Measurements from ENCODE around the gene CTSH. TPM values are rescaled to one million over a fixed set of nuclear protein-coding genes. Genes with fewer than 3 reads are reported as not detected.
A peak's percentile ranks its signal among the peaks of the same experiment; 100 is the strongest.

The CTSH gene
- total RNA-seq, 2 donors from 2014 or later: 34.4 to 58.5 TPM

GRCh38 chr15:78955355-78955754, 10.5 kb upstream of the CTSH start:
- TF ChIP-seq, protein P1, sequence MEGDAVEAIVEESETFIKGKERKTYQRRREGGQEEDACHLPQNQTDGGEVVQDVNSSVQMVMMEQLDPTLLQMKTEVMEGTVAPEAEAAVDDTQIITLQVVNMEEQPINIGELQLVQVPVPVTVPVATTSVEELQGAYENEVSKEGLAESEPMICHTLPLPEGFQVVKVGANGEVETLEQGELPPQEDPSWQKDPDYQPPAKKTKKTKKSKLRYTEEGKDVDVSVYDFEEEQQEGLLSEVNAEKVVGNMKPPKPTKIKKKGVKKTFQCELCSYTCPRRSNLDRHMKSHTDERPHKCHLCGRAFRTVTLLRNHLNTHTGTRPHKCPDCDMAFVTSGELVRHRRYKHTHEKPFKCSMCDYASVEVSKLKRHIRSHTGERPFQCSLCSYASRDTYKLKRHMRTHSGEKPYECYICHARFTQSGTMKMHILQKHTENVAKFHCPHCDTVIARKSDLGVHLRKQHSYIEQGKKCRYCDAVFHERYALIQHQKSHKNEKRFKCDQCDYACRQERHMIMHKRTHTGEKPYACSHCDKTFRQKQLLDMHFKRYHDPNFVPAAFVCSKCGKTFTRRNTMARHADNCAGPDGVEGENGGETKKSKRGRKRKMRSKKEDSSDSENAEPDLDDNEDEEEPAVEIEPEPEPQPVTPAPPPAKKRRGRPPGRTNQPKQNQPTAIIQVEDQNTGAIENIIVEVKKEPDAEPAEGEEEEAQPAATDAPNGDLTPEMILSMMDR (IDR thresholded peaks at IDR 0.05): no peak

GRCh38 chr15:78951841-78952238, 7.0 kb upstream of the CTSH start:
- DNase-seq: no peak
- Histone ChIP-seq H3K36me3 (no peaks in the 10 kb centered on the region), H3K4me3 (no peak overlapping the region), H3K27me3 (no peaks in the 10 kb centered on the region), H3K9me3 (no peaks in the 10 kb centered on the region), H3K9ac (ENCODE audit: low read depth in 2 of 2, low read length in 2 of 2) (no peak overlapping the region), H3K27ac (no peak overlapping the region), H3K4me1 (no peaks in the 10 kb centered on the region)
- TF ChIP-seq, protein P1 (IDR thresholded peaks at IDR 0.05): no peak
- intact Hi-C loops (cut with DNase I): no loop called here

More at GRCh38 chr15:78955355-78955754, 10.5 kb upstream of the CTSH start:
- no peak overlapping the region for H3K27ac ChIP-seq
- no peak overlapping the region for H3K9ac ChIP-seq (ENCODE audit: low read depth in 2 of 2, low read length in 2 of 2)
- intact Hi-C loops (cut with DNase I): no loop called here
- no peak overlapping the region for H3K4me3 ChIP-seq
- H3K9me3 ChIP-seq: no peaks in the 10 kb centered on the region
- no peaks in the 10 kb centered on the region for H3K27me3 ChIP-seq
- no peaks in the 10 kb centered on the region for H3K4me1 ChIP-seq
- no peak for DNase-seq
- H3K36me3 ChIP-seq: no peaks in the 10 kb centered on the region

DNA sequence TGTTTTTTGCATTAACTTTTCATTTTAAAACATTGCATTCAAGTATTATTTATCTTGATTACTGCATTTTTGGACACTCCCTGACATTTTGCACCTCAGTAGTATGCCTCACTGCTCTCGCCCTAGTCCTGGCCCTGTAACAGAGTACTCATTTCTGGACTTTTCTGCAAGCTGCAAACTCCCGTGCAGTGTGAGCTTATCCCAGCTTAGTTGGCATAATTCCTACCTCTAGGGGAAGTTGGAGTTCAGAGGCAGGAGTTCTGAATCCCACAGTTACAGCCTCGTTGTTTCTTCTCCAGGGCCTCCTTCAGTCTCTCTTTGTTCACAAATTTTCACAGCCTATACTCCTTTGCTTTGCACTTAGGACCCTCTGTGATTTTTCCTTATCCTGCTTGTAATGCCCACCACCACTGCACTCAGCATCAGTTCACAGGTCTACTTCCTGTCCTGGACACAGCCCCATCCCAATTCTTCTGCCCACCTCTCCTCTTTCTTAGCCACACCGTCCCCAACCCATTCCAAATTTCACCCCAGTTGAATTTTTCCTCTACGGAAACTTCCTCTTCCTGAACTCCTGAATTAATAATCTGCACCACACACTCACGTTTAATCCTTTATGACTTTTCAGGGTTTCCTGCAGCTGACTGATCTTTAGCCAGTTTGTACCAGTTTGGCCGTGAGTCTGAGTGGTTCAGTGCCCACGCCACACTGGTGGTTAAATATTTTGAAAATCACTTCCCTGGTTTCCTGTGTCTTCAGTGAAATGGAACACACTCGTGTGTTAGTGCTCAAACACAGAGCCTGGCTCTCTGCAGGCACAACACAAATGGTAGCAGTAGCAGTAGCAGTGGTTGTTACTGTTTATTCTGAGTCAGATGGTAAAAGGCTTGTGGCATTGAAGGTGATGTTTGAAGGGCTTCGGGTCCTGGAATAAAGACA, 6.3 kb upstream of the CTSH start:
- no peak overlapping the region for H3K9ac ChIP-seq (ENCODE audit: low read depth in 2 of 2, low read length in 2 of 2)
- no peaks in the 10 kb centered on the region for H3K36me3 ChIP-seq
- intact Hi-C loops (cut with DNase I): no loop called here
- H3K4me1 ChIP-seq: no peaks in the 10 kb centered on the region
- DNase-seq: no peak
- H3K4me3 ChIP-seq: no peak overlapping the region
- H3K27ac ChIP-seq: no peak overlapping the region
- no peaks in the 10 kb centered on the region for H3K9me3 ChIP-seq
- TF ChIP-seq, protein P1 (IDR thresholded peaks at IDR 0.05): no peak
- no peaks in the 10 kb centered on the region for H3K27me3 ChIP-seq

GRCh38 chr15:78950343-78950742, 5.5 kb upstream of the CTSH start:
- no peak overlapping the region for H3K27ac ChIP-seq
- intact Hi-C loops (cut with DNase I): no loop called here

DNA sequence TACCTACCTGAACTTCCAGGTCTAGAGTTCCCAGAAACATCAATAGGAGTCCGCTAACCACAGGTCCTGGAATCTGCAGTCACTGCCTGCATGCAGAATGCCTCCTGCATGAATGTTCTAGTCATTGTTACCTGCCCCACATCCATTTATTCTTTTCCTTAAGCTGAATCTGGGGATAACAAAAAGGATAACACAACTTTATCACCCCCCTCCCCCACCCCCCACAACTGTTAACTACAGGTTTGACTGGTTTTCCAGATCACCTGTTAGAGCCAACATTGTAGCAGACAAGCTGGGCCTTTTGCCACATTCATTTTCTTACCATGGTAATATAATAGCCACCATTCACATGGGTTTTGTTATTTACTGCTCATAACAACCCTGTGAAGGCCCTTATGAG, 4.6 kb upstream of the CTSH start:
- Histone ChIP-seq H3K4me1 (no peaks in the 10 kb centered on the region), H3K9ac (ENCODE audit: low read depth in 2 of 2, low read length in 2 of 2) (no peak overlapping the region), H3K27me3 (no peaks in the 10 kb centered on the region), H3K4me3 (no peak overlapping the region), H3K36me3 (no peaks in the 10 kb centered on the region), H3K27ac (no peak overlapping the region), H3K9me3 (no peaks in the 10 kb centered on the region)
- no peak for DNase-seq
- intact Hi-C loops (cut with DNase I): no loop called here
- TF ChIP-seq, protein P1 (IDR thresholded peaks at IDR 0.05): no peak

More at GRCh38 chr15:78950343-78950742, 5.5 kb upstream of the CTSH start:
- no peak overlapping the region for H3K4me3 ChIP-seq
- H3K4me1 ChIP-seq: no peaks in the 10 kb centered on the region
- no peaks in the 10 kb centered on the region for H3K9me3 ChIP-seq
- H3K36me3 ChIP-seq: no peaks in the 10 kb centered on the region
- DNase-seq: peak; percentile 40
- no peak overlapping the region for H3K9ac ChIP-seq (ENCODE audit: low read depth in 2 of 2, low read length in 2 of 2)
- H3K27me3 ChIP-seq: no peaks in the 10 kb centered on the region
- TF ChIP-seq, protein P1 (IDR thresholded peaks at IDR 0.05): no peak

All from colonic mucosa (tissue), 4 donors.